ENCODE results near the gene C1QTNF12.

The C1QTNF12 gene

GRCh38 chr1:1215080-1215676 lies 31.3 kb downstream of the C1QTNF12 start:
- no peak for TF ChIP-seq CTCF (IDR thresholded peaks at IDR 0.05; ENCODE audit: extremely low read depth, insufficient read depth, missing control alignments)
- in situ Hi-C loops (cut with MboI; ENCODE audit: low pct_unique_long_range_greater_than_20kb, low sequenced_read_pairs, unreplicated experiment), result no loop called here
- no peak for DNase-seq (ENCODE audit: low spot score)

GRCh38 chr1:1213345-1214265 lies 32.9 kb downstream of the C1QTNF12 start, which contains the start of gene TNFRSF4:
Gene TNFRSF4 (minus strand): TSS chr1:1214153. CDS start chr1:1214127, 26 bp downstream.
- in situ Hi-C loops (cut with MboI; ENCODE audit: low pct_unique_long_range_greater_than_20kb, low sequenced_read_pairs, unreplicated experiment), result no loop called here
- DNase-seq (ENCODE audit: low spot score), result no peak

GRCh38 chr1:1212780-1213344 lies 33.7 kb downstream of the C1QTNF12 start:
- DNase-seq (ENCODE audit: low spot score), result peak; percentile 84
- TF ChIP-seq CTCF (IDR thresholded peaks at IDR 0.05; ENCODE audit: extremely low read depth, insufficient read depth, missing control alignments), result no peak
- in situ Hi-C loops (cut with MboI; ENCODE audit: low pct_unique_long_range_greater_than_20kb, low sequenced_read_pairs, unreplicated experiment), result no loop called here

More at GRCh38 chr1:1213345-1214265, 32.9 kb downstream of the C1QTNF12 start, which contains the start of gene TNFRSF4:
- TF ChIP-seq CTCF (IDR thresholded peaks at IDR 0.05; ENCODE audit: extremely low read depth, insufficient read depth, missing control alignments), result no peak

- in situ Hi-C loops (cut with MboI; ENCODE audit: low pct_unique_long_range_greater_than_20kb, low sequenced_read_pairs, unreplicated experiment), result no loop called here
- TF ChIP-seq CTCF (IDR thresholded peaks at IDR 0.05; ENCODE audit: extremely low read depth, insufficient read depth, missing control alignments), result no peak
Observed at GRCh38 chr1:1211541-1212441, 34.7 kb downstream of the C1QTNF12 start.

GRCh38 chr1:1210726-1211540 lies 35.6 kb downstream of the C1QTNF12 start:
- in situ Hi-C loops (cut with MboI; ENCODE audit: low pct_unique_long_range_greater_than_20kb, low sequenced_read_pairs, unreplicated experiment), result no loop called here
- no peak for DNase-seq (ENCODE audit: low spot score)
- no peak for TF ChIP-seq CTCF (IDR thresholded peaks at IDR 0.05; ENCODE audit: extremely low read depth, insufficient read depth, missing control alignments)

More at GRCh38 chr1:1211541-1212441, 34.7 kb downstream of the C1QTNF12 start:
- DNase-seq (ENCODE audit: low spot score), result no peak

All from GM13977 (cell line).